ENCODE results near the gene GAS2. TPM values are rescaled to one million over a fixed set of nuclear protein-coding genes. Genes with fewer than 3 reads are reported as not detected.

The GAS2 gene
- total and polyA plus RNA-seq, 2 donors from 2014 or later = 4.5 to 6.8 TPM

DNA sequence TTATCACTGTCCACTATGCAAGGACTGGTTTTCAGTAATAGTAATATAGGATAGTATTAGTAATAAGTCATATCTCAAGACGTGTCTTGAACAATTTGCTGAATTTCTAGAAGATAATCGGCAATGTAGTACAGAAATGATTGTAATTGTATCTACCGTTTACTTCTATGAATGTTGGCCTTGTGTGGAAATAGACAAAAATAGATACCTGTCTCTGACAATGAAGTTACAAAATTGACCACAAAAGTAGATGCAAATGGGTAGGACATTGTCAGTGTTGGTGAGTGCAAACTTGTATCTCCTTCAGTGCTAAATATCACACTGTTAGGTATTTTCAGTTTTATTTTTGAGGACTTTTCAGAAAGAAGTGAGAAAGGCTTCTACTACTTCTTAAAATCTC, 120.1 kb downstream of the GAS2 start:
- intact Hi-C loops (cut with DNase I) = loop anchor here (10.0 kb wide), 1 partner anchor 452 kb away; the partner anchor contains the start of gene SLC17A6
- no peaks in the 10 kb centered on the region for H3K36me3 ChIP-seq (ENCODE audit: control insufficient read depth in 2 of 3, insufficient read depth in 3 of 3, low read length in 3 of 3)
- no peak for FAIRE-seq
- no peak for DNase-seq
- no peak overlapping the region for H3K9ac ChIP-seq (ENCODE audit: low read length in 3 of 3)
- no peak overlapping the region for H3K4me3 ChIP-seq (ENCODE audit: low read length in 3 of 3)
- H3K4me1 ChIP-seq (ENCODE audit: control insufficient read depth in 2 of 3, insufficient read depth in 2 of 3, low read depth in 1 of 3, low read length in 3 of 3) = no peaks in the 10 kb centered on the region
- TF ChIP-seq, protein P1, sequence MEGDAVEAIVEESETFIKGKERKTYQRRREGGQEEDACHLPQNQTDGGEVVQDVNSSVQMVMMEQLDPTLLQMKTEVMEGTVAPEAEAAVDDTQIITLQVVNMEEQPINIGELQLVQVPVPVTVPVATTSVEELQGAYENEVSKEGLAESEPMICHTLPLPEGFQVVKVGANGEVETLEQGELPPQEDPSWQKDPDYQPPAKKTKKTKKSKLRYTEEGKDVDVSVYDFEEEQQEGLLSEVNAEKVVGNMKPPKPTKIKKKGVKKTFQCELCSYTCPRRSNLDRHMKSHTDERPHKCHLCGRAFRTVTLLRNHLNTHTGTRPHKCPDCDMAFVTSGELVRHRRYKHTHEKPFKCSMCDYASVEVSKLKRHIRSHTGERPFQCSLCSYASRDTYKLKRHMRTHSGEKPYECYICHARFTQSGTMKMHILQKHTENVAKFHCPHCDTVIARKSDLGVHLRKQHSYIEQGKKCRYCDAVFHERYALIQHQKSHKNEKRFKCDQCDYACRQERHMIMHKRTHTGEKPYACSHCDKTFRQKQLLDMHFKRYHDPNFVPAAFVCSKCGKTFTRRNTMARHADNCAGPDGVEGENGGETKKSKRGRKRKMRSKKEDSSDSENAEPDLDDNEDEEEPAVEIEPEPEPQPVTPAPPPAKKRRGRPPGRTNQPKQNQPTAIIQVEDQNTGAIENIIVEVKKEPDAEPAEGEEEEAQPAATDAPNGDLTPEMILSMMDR (IDR thresholded peaks at IDR 0.05; ENCODE audit: borderline replicate concordance, extremely low read depth, insufficient read depth) = no peak
- no peak overlapping the region for H3K27ac ChIP-seq (ENCODE audit: low read depth in 2 of 2, low read length in 2 of 2)
- no peaks in the 10 kb centered on the region for H3K9me3 ChIP-seq (ENCODE audit: control insufficient read depth in 2 of 3, insufficient read depth in 1 of 3, low read length in 3 of 3)
- no peaks in the 10 kb centered on the region for H3K27me3 ChIP-seq (ENCODE audit: control insufficient read depth, insufficient read depth, low read length)

DNA sequence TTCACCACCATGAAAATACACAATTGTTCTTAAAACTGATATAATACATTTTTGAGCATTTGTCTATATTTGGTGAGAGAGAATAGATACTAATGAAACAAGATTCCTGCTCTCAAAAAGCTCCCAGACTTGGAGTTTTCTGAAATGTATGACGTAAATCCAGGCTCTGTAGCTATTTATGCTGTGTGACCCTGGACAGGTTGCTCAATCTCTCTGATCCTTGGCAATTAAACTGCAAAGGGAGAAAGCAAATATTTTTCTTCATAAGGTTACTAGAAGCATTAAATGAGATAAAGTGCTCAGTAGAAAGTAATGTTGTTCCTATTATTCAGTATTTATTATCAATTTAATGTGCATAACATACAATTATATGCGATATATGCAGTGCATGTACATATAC, 120.6 kb downstream of the GAS2 start:
- no peaks in the 10 kb centered on the region for H3K9me3 ChIP-seq (ENCODE audit: control insufficient read depth in 2 of 3, insufficient read depth in 1 of 3, low read length in 3 of 3)
- H3K27ac ChIP-seq (ENCODE audit: low read depth in 2 of 2, low read length in 2 of 2) = no peak overlapping the region
- intact Hi-C loops (cut with DNase I) = loop anchor here (10.0 kb wide), 1 partner anchor 452 kb away; the partner anchor contains the start of gene SLC17A6
- DNase-seq (no peak), FAIRE-seq (no peak)
- no peak overlapping the region for H3K4me3 ChIP-seq (ENCODE audit: low read length in 3 of 3)
- H3K9ac ChIP-seq (ENCODE audit: low read length in 3 of 3) = no peak overlapping the region
- H3K36me3 ChIP-seq (ENCODE audit: control insufficient read depth in 2 of 3, insufficient read depth in 3 of 3, low read length in 3 of 3) = no peaks in the 10 kb centered on the region
- no peaks in the 10 kb centered on the region for H3K27me3 ChIP-seq (ENCODE audit: control insufficient read depth, insufficient read depth, low read length)
- TF ChIP-seq, protein P1 (IDR thresholded peaks at IDR 0.05; ENCODE audit: borderline replicate concordance, extremely low read depth, insufficient read depth) = no peak
- H3K4me1 ChIP-seq (ENCODE audit: control insufficient read depth in 2 of 3, insufficient read depth in 2 of 3, low read depth in 1 of 3, low read length in 3 of 3) = no peaks in the 10 kb centered on the region

DNA sequence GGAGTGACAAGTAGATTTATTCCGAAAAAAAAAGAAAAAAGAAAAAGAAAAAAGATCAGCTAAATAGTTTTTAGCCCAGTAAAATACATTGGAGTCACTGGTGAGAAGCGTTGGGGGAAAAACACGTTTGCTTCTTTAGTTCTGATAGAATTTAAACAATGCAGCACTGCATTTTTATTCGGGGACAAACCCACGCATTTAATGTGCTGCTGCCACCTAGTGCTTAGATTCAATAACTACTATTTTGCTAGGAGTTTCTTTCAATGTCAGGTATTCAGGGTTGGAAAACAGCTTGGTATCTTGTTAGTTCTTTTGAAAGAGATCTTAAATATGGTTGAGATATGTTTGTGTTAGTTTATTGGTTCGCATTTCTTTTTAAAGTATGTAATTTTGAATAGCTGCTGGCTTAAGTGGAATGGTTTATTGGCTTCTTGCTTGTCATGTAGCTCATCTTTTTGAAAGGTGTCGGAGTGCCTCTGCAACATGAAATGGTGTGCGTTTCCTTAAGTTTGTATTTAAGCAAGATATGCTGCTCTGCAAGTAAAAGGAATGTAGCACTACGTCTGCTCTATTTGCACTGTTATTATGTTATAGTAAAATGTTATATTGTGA, 121.2 kb downstream of the GAS2 start:
- Histone ChIP-seq H3K4me1 (ENCODE audit: control insufficient read depth in 2 of 3, insufficient read depth in 2 of 3, low read depth in 1 of 3, low read length in 3 of 3) (no peaks in the 10 kb centered on the region), H3K9ac (ENCODE audit: low read length in 3 of 3) (no peak overlapping the region), H3K27me3 (ENCODE audit: control insufficient read depth, insufficient read depth, low read length) (no peaks in the 10 kb centered on the region), H3K36me3 (ENCODE audit: control insufficient read depth in 2 of 3, insufficient read depth in 3 of 3, low read length in 3 of 3) (no peaks in the 10 kb centered on the region), H3K9me3 (ENCODE audit: control insufficient read depth in 2 of 3, insufficient read depth in 1 of 3, low read length in 3 of 3) (no peaks in the 10 kb centered on the region), H3K27ac (ENCODE audit: low read depth in 2 of 2, low read length in 2 of 2) (no peak overlapping the region), H3K4me3 (ENCODE audit: low read length in 3 of 3) (no peak overlapping the region)
- intact Hi-C loops (cut with DNase I) = loop anchor here (10.0 kb wide), 1 partner anchor 453 kb away; the partner anchor contains the start of gene SLC17A6
- peak; percentile 95 for FAIRE-seq
- TF ChIP-seq, protein P1 (IDR thresholded peaks at IDR 0.05; ENCODE audit: borderline replicate concordance, extremely low read depth, insufficient read depth) = peak; percentile 55
- peak in 3 of 5 donors; percentile 29 to 83 (median 71) for DNase-seq
